ENCODE results near the gene POC1B. TPM values are rescaled to one million over a fixed set of nuclear protein-coding genes. Genes with fewer than 3 reads are reported as not detected.

Gene POC1B
- total RNA-seq, 2 donors from 2014 or later, result 53.8 to 64.3 TPM

DNA sequence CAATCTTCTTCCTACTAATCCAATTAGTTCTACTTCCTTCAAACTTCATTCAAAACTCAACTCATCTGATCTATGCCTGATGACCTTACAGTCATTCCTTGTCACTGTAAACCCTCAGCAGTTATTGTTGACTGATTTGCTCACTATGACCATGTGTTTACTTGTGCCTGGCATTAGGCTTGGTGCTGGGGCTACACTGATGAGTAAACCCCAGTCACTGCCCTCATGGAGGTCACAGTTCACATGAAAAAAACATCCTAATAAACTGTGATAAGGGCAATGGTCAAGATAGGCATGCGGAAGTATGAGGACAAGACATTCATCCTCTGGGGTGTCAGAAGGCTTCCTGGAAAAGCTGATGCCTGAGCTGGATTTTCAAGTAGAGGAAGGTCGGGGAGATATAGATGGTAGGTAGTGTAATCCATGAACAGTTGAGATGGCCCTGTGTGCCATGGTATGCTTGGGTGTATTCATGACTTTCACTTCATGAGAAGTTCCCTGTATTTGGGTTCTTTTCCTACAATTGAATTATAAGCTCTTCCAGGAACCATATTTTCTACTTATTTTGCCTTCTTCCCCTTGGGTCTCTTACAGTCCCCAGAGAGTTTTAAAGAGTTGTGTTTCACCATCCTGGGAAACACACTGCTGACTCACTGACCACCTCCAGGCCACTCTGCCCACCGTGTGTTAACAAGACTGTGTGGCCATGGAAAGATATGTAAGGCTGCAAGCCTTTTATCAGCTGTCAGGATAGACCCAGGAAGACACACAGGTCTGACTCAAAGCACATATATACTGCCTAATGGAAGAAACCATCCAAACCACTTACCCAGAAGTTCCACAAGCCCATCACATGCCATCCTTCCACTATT, 134.8 kb downstream of the POC1B start:
- peak; percentile 68 to 76 for ATAC-seq (replicated peaks in 1 of 2)
- peak in 1 of 2 donors; percentile 14 for DNase-seq
- H3K27me3 Mint-ChIP-seq (ENCODE audit: low read depth), result no peaks in the 10 kb centered on the region
- H3K4me1 Mint-ChIP-seq (ENCODE audit: low read depth), result peaks cover 26% of the 10 kb centered on the region
- H3K27ac Mint-ChIP-seq, result peak overlapping the region; percentile 30
- peaks cover 0 to 2% of the 10 kb centered on the region in 2 donors for H3K9me3 Mint-ChIP-seq
- peak overlapping the region in 1 of 2 donors; percentile 3 for H3K4me3 Mint-ChIP-seq
- peaks cover 0 to 3% of the 10 kb centered on the region in 2 donors for H3K36me3 Mint-ChIP-seq (ENCODE audit: insufficient read depth in 2 of 2)

DNA sequence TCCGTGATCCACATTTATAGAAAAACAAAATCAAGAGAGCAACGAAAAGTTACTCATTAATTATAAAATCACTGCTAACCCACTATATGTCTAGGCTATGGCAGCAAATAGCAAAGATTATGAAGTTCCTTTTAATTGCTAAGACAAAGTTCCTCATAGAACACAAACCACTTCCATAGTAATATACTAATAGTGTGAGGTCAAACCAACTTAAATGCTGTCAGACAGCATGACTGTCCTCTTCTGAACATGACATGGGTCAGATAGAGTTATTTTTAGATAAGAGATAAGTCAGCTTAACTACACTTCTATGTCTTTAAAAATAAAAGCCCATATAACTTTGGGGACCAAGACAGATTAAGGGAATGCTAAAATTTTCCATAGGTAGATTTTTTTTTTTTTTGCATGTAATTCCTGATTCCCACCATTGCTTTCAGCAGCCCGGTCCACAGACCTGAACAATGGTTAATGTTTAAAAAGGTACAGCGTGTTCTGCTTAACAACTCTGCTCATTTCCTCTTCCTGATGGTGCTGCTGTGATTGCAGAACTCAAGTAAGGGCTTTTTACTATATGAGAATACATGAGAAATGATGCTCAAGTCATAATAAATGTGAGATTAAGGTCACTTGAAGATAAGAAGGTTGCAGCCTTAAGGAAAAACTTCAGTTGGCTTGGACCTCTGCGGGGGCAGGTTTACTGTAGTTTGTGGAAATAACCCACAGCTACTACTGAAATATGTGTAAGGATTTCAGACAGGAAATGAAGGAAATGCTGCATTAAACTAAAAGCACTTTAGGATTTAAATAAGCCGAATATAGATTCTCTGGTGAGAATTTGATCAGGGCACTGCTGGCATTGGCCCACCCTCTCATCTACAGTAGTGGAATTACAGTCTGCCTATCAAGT, 135.8 kb downstream of the POC1B start:
- ATAC-seq (replicated peaks in 1 of 2) (peak; percentile 25 to 62), DNase-seq (peak in 1 of 2 donors; percentile 13)
- Mint-ChIP-seq H3K36me3 (ENCODE audit: insufficient read depth in 2 of 2) (peaks cover 0 to 2% of the 10 kb centered on the region in 2 donors), H3K27ac (peak overlapping the region; percentile 61), H3K4me1 (ENCODE audit: low read depth) (peaks cover 26% of the 10 kb centered on the region), H3K27me3 (ENCODE audit: low read depth) (no peaks in the 10 kb centered on the region), H3K9me3 (peaks cover 0 to 2% of the 10 kb centered on the region in 2 donors), H3K4me3 (peak overlapping the region in 1 of 2 donors; percentile 59)

DNA sequence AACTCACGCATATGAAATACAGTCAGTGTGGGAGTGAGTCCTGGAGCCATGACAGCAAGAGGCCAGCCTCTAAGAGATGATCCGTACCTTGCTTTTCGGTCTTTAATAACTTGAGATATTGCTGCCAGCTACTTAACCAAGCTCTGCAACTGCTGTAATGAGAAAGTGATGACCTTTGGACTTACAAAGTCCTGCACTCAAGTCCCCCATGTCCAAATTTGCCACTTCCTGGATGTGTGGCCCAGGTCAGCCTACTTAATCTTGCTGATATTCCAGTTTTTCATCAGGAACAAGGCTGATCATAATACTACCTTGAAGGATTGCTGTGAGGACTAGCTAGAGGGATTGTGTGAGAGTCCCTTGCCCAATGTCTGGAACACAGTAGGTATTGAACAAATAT, 139.7 kb downstream of the POC1B start:
- H3K27ac Mint-ChIP-seq, result no peak overlapping the region
- no peak overlapping the region for H3K4me3 Mint-ChIP-seq
- H3K4me1 Mint-ChIP-seq (ENCODE audit: low read depth), result peaks cover 17% of the 10 kb centered on the region
- ATAC-seq (replicated peaks in 1 of 2) (no peak), DNase-seq (no peak)
- H3K36me3 Mint-ChIP-seq (ENCODE audit: insufficient read depth in 2 of 2), result no peaks in the 10 kb centered on the region
- peaks cover 5% of the 10 kb centered on the region for H3K27me3 Mint-ChIP-seq (ENCODE audit: low read depth)
- no peaks in the 10 kb centered on the region for H3K9me3 Mint-ChIP-seq

DNA sequence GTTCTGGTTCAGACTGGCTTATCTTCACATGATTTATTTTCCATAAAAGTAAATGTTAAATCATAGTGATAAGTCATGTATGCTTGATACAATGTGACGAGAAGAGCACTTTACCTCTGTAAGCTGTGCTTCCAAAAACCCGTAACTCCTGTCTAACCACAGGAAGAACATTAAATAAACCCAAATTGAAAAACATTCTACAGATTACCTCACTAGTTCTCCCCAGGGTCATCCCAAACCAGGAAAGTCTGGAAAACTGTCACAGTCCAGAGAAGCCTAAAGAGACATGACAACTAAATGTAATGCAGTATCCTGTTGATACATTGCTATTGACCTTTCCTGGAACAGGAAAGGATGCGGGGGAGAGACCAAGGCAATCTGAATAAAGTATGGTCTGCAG, 141.0 kb downstream of the POC1B start:
- no peak for ATAC-seq (replicated peaks in 1 of 2)
- Mint-ChIP-seq H3K4me3 (no peak overlapping the region), H3K9me3 (no peaks in the 10 kb centered on the region), H3K36me3 (ENCODE audit: insufficient read depth in 2 of 2) (no peaks in the 10 kb centered on the region), H3K27me3 (ENCODE audit: low read depth) (peaks cover 5% of the 10 kb centered on the region), H3K4me1 (ENCODE audit: low read depth) (peaks cover 4% of the 10 kb centered on the region), H3K27ac (no peak overlapping the region)
- DNase-seq, result no peak

DNA sequence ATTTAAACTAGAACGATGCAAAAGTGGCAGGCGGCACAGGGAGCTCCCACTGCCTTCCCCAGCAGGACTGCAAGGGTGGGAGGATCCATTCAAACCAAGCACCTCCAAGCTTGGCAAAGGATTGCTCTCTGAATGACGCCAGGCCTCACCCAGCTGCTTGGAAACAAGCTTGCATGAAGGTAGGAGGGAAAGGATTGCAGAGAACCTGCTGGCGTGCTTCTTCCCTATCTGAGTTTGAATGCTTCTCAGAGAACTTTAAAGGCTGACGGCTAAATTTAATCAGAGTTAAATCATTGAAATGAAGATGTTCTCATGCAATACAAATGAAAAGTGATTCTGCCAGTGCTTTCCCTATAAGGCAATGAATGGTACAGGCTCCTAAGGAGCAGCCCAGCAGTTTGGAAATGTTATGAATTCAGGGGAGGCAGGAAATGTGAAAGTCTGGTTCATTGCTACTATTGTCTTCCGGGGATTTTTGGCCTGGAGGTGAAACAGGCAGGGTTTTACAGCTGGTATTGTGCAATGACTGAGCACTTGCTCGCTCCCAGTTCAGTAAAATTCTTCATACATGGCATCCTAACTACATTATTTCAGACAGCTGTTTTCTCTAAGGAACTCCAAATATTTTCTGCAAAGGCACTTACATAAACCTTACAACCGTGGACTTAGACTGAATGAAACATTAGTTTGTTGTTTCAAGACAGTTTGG, 141.6 kb downstream of the POC1B start:
- Mint-ChIP-seq H3K4me3 (no peak overlapping the region), H3K9me3 (no peaks in the 10 kb centered on the region), H3K4me1 (ENCODE audit: low read depth) (no peaks in the 10 kb centered on the region), H3K27ac (no peak overlapping the region), H3K27me3 (ENCODE audit: low read depth) (peaks cover 5% of the 10 kb centered on the region), H3K36me3 (ENCODE audit: insufficient read depth in 2 of 2) (no peaks in the 10 kb centered on the region)
- no peak for DNase-seq
- ATAC-seq (replicated peaks in 1 of 2), result no peak

DNA sequence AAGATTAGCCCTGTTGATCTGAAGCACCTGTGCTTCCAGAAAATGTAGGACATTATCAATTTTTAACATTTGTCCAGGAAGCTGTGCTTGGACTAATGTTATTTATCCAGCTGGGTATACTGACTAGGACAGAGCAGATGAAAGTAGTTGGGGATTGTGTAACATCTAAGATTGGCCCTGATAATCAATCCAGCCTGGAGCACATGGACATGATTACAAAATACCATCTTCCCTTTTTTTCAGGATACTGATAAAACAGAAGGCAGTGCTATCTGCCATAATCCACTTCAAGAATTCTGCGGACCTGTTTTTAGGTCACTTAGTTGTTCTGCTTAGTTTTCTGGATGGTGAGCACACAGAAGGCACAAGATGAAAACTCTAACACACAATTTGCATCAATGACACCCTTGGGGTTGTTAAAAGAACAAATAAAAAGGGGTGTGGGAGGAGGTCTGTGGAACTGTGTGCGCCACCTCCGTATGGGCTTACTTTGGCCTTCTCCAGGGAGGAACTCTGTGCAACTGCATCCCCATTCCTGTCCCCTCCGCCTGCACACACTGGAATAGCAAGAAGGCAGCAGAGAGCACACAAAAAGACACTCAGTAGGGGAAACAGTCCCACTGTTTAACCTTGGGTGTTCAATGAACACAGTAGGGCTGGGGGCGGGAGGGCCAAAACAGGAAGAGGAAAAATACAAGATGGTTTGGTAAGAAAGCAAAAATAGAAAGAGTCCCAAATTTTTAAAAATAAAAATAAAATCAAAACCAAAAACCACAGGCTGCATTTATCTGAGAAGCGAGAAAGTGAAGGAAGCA, 142.4 kb downstream of the POC1B start:
- no peaks in the 10 kb centered on the region for H3K4me1 Mint-ChIP-seq (ENCODE audit: low read depth)
- ATAC-seq (replicated peaks in 1 of 2), result no peak
- H3K9me3 Mint-ChIP-seq, result no peaks in the 10 kb centered on the region
- no peak overlapping the region for H3K27ac Mint-ChIP-seq
- H3K4me3 Mint-ChIP-seq, result no peak overlapping the region
- peaks cover 5% of the 10 kb centered on the region for H3K27me3 Mint-ChIP-seq (ENCODE audit: low read depth)
- H3K36me3 Mint-ChIP-seq (ENCODE audit: insufficient read depth in 2 of 2), result no peaks in the 10 kb centered on the region
- DNase-seq, result no peak

DNA sequence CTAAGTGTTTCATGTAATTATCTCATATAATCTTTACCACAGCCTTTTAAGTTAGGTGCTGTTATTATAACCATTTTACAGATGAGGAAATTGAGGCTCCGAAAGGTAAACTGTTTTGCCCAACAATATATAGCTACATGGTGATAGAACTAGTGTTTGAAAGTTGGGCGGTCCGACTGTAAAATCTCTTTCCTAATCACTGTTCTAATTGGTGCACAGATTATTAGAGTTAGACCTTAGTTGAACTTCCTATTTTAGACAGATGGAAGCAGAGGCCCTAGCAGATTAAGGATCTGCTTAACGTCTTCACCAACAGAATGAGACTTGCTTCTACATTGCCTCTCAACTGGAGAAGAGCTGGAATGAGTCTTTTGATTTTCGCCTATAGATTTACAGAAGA, 143.5 kb downstream of the POC1B start:
- DNase-seq, result no peak
- H3K9me3 Mint-ChIP-seq, result peaks cover 2% of the 10 kb centered on the region in 2 donors
- peaks cover 5% of the 10 kb centered on the region for H3K27me3 Mint-ChIP-seq (ENCODE audit: low read depth)
- H3K27ac Mint-ChIP-seq, result no peak overlapping the region
- peaks cover 0 to 4% of the 10 kb centered on the region in 2 donors for H3K36me3 Mint-ChIP-seq (ENCODE audit: insufficient read depth in 2 of 2)
- no peak for ATAC-seq (replicated peaks in 1 of 2)
- no peaks in the 10 kb centered on the region for H3K4me1 Mint-ChIP-seq (ENCODE audit: low read depth)
- H3K4me3 Mint-ChIP-seq, result no peak overlapping the region

DNA sequence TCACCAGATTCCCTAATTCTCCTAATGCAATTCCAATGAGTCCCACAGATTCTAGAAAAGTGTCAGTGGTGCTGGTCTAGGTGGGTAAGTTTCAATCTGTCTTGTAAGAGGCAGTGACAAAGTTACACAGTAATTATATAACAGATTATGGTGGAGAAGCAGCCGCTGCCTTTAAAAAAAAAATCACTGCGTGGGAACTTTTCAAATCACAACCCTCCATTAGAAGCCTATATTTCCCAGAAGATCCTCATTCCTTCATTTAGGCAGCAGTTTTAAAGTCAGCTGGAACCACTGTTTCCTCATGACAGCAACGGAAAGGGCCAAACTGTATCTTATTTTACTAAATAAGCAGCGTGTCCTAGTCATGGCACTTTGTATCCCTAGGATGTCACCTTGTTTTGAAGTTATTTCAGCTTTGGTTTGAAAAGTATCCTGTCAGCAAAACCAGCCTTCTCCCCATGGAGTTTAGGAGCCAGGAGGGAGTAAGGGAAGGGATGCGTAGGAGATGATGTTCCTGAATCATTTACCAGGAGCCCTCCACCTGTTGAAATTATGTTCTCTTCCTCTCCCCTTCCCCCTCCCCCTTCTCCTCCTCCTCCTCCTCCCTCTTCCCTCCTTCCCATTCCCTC, 145.9 kb downstream of the POC1B start:
- Mint-ChIP-seq H3K4me3 (no peak overlapping the region), H3K9me3 (peaks cover 2 to 3% of the 10 kb centered on the region in 2 donors), H3K4me1 (ENCODE audit: low read depth) (peaks cover 20% of the 10 kb centered on the region), H3K36me3 (ENCODE audit: insufficient read depth in 2 of 2) (peaks cover 0 to 4% of the 10 kb centered on the region in 2 donors), H3K27me3 (ENCODE audit: low read depth) (peaks cover 5% of the 10 kb centered on the region), H3K27ac (no peak overlapping the region)
- no peak for DNase-seq
- no peak for ATAC-seq (replicated peaks in 1 of 2)

DNA sequence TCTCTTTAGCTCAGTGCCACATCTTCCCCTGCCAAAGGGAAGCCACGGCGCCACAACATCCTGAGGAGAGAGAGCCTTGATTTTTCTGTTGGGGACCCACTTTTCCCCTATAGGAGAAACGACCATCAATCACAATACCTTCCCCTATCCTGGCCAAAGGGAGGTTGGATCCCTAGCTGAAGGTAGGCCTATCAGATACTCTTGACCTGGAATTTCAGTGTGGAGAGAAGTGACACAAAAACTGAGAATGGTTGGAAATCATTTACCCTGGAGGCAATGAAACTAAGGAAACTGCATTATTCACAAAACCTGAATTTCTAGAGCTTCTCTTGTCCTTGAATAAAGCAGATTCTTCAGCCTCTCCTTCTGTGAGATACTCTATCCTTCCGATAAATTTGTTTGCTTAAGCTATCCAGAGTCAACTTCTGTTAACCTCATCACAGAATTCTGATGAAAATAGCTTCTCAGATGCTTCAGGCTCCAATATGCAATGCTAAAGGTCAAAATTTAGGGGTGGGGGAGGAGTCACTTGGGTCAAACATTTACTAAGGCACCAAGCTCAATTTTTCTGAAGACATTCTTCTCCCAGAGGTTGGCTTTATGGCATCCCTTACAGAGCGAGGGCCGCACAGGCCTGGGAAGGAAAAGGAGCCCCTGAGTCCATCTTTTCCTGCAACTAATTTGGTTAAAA, 146.6 kb downstream of the POC1B start:
- peaks cover 2 to 3% of the 10 kb centered on the region in 2 donors for H3K9me3 Mint-ChIP-seq
- DNase-seq (no peak), ATAC-seq (replicated peaks in 1 of 2) (no peak)
- H3K4me3 Mint-ChIP-seq, result no peak overlapping the region
- H3K27me3 Mint-ChIP-seq (ENCODE audit: low read depth), result peaks cover 5% of the 10 kb centered on the region
- no peak overlapping the region for H3K27ac Mint-ChIP-seq
- H3K4me1 Mint-ChIP-seq (ENCODE audit: low read depth), result peaks cover 24% of the 10 kb centered on the region
- peaks cover 0 to 4% of the 10 kb centered on the region in 2 donors for H3K36me3 Mint-ChIP-seq (ENCODE audit: insufficient read depth in 2 of 2)

DNA sequence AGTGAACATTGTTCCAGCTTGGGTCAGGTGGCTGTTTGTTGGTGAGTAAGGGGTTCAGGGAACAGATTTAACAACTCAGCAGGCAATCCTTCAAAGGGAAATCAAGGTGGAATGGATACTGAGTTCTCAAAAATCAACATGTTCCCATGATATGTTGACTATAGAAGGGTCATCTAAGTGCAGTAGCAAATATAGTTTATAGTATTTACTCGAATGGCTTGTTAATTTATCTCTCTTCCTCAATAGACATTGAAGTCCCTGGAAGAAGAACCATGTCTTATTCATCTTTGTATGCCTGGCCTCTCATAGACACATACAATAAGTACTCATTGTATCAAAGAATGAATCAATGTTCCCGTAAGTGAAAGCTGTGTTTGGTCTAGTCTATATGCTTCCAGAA, 149.0 kb downstream of the POC1B start:
- DNase-seq (no peak), ATAC-seq (replicated peaks in 1 of 2) (no peak)
- H3K27ac Mint-ChIP-seq, result no peak overlapping the region
- H3K4me1 Mint-ChIP-seq (ENCODE audit: low read depth), result peaks cover 33% of the 10 kb centered on the region
- H3K36me3 Mint-ChIP-seq (ENCODE audit: insufficient read depth in 2 of 2), result peaks cover 0 to 4% of the 10 kb centered on the region in 2 donors
- H3K27me3 Mint-ChIP-seq (ENCODE audit: low read depth), result no peaks in the 10 kb centered on the region
- H3K4me3 Mint-ChIP-seq, result peak overlapping the region in 1 of 2 donors; percentile 48
- H3K9me3 Mint-ChIP-seq, result peaks cover 2 to 3% of the 10 kb centered on the region in 2 donors

DNA sequence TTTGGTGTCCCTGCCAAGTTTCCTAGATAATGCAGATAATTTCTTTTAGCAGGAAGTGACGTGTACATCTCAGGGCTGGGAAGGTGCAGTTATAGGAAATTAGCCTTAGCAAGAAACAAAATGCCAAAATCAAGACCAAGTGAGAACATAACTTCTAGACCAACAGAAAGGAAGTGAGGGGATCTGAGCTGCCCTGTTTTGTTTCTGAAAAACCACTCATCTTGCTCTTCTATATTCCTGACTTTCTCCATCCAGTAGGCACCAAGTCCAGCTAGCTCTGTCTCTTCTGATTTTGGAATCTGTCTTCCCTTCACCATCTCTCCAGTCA, 149.7 kb downstream of the POC1B start:
- H3K4me1 Mint-ChIP-seq (ENCODE audit: low read depth), result peaks cover 33% of the 10 kb centered on the region
- no peak overlapping the region for H3K27ac Mint-ChIP-seq
- H3K36me3 Mint-ChIP-seq (ENCODE audit: insufficient read depth in 2 of 2), result peaks cover 0 to 4% of the 10 kb centered on the region in 2 donors
- H3K9me3 Mint-ChIP-seq, result peaks cover 2 to 3% of the 10 kb centered on the region in 2 donors
- no peaks in the 10 kb centered on the region for H3K27me3 Mint-ChIP-seq (ENCODE audit: low read depth)
- DNase-seq (no peak), ATAC-seq (replicated peaks in 1 of 2) (peak; percentile 24 to 36)
- H3K4me3 Mint-ChIP-seq, result peak overlapping the region; percentile 25 to 64
